DMS 273 treated with DMSO at 0.1 percent for 48 hours (cell line): ENCODE results near the gene HBQ1.
A peak's percentile ranks its signal among the peaks of the same experiment; 100 is the strongest.
"Not testable (repeated sequence)": the region's sequence is repeated elsewhere in the genome, so short reads cannot be mapped to it uniquely, and the experiment has no call there.

Experiments
- DNase-seq: peaks from one replicate; lab custom pipeline; 2025; lab: John Stamatoyannopoulos, UW

HBQ1 gene

DNA sequence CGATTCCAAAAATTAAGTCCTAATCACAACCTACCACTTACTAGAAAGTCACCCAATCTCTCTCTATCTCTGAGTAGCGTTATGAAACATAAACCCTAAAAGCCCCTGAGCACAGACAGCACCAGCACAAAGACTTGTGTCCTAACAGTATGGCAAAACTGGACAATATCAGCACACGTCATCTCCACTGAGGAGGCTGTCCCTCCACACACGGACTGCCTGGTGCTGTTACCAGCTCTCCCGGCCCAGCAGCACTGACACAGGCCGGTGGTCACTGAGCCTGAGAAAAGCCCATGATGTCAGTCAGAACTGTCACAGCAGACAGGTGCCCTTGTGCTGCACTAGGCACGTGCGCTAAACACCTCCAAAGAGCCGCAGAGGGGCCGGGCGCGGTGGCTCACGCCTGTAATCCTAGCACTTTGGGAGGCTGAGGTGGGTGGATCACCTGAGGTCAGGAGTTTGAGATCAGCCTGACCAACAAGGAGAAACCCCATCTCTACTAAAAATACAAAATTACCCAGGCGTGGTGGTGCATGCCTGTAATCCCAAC is 31.4 kb downstream of the HBQ1 start:
- not testable (repeated sequence) for DNase-seq

DNA sequence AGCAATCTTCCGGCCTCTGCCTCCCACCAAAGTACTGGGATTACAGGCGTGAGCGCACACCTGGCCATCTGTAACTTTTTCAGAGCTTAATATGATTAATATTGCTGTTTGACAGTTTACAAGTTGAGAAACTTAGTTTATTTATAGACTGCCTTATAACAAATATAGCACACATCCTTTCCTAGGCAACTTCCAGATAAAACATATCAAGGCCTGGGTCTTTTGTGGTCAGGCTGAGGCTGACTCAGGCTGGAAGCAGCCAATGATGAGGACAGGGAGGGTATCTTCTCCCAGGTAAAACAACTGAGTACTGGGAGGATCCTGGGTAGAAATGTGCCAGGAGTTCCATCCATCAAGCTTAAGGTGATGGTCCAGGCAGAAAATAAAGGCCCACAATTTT is 32.7 kb downstream of the HBQ1 start:
- no peak for DNase-seq

GRCh38 chr16:220021-220420 is 39.8 kb downstream of the HBQ1 start:
- DNase-seq: no peak

GRCh38 chr16:228151-228851 is 48.0 kb downstream of the HBQ1 start:
- no peak for DNase-seq

DNA sequence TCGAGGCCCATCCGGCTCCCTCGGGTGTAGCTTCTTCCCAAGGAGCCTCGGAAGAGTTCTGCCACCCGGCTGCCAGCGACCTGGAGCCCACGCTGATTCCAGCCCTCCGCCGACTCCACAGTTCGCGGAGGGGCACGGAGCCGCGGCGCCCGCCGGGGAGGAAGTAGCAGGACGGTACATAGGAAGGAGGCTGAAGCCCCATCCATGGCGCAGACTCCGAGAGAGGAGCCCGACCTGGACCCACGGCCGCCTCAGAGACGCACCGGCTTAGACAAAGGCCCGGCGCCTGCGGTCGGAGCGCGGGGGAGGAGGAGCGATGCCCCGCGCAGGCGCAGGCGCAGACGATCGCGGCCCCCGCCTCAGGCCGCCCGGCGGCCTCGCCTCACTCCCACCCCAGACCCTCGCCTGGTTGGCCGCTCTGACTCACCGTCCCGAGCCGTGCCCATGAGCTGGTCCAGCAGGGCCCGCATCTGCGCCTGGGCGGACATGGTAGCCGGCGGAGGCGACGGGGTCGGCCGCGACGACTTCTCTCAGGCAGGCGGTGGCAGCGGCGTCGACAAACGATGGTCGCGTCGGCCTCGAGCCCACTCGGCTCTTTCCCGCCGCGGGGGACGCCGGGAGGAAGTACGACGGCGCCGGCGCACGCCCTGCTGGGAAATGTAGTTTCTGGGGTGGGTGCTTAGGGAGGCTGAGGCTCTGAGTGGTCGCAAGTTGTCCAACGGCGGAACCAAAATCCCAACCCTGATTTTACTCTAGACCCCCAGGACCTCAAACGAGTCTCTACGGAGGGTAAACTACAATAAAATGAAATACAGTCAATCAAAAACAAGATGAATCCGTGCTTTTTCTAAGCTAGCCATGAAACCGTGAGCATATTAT is 48.8 kb downstream of the HBQ1 start, which contains the start of gene LUC7L:
TSS of gene LUC7L (minus strand) at position 598 of the 879 bp plus-strand sequence. CDS start at position 488, 110 bp downstream.
- DNase-seq: peak; percentile 75

DNA sequence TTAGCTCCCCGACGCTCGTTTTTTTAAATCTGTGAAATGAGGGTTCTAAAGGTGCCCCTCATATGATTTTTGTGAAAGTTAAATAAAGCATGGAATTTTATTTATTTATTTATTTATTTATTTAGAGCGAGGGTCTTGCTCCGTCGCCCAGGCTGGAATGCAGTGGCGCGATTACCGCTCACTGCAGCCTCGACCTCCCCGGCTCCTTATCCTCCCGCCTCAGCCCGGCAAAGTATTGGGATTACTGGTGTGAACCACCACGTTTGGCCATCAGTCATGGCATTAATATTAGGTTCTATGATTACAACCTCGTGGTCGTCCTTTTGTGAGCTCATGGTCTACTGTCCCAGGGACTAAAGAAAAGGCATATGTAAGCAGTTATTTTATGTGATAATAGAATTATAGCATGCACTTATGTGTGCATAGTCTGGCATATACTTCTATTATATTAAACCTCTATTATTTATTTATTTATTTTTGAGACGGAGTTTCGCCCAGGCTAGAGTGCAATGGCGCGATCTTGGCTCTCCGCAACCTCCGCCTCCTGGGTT is 49.5 kb downstream of the HBQ1 start:
- DNase-seq: no peak

GRCh38 chr16:230351-230750 is 50.1 kb downstream of the HBQ1 start:
- DNase-seq: not testable (repeated sequence)
